ENCODE results near the gene CDH9.
"Not testable (repeated sequence)": the region's sequence is repeated elsewhere in the genome, so short reads cannot be mapped to it uniquely, and the experiment has no call there.

DNA sequence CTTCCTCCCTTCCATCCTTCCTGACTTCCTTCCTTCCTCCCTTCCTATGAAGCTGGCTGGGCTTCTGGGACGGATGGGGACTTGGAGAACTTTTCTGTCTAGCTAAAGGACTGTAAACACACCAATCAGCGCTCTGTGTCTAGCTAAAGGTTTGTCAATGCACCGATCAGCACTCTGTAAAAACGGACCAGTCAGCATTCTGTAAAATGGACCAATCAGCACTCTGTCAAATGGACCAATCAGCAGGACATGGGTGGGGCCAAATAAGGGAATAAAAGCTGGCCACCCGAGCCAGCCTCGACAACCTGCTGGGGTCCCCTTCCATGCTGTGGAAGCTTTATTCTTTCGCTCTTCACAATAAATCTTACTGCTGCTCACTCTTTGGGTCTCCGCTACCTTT lies 185.9 kb downstream of the CDH9 start:
- TF ChIP-seq, protein P1, sequence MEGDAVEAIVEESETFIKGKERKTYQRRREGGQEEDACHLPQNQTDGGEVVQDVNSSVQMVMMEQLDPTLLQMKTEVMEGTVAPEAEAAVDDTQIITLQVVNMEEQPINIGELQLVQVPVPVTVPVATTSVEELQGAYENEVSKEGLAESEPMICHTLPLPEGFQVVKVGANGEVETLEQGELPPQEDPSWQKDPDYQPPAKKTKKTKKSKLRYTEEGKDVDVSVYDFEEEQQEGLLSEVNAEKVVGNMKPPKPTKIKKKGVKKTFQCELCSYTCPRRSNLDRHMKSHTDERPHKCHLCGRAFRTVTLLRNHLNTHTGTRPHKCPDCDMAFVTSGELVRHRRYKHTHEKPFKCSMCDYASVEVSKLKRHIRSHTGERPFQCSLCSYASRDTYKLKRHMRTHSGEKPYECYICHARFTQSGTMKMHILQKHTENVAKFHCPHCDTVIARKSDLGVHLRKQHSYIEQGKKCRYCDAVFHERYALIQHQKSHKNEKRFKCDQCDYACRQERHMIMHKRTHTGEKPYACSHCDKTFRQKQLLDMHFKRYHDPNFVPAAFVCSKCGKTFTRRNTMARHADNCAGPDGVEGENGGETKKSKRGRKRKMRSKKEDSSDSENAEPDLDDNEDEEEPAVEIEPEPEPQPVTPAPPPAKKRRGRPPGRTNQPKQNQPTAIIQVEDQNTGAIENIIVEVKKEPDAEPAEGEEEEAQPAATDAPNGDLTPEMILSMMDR (IDR thresholded peaks at IDR 0.05), result not testable (repeated sequence)
- TF ChIP-seq POLR2A (IDR thresholded peaks at IDR 0.05), result not testable (repeated sequence)

Data from uterus (tissue), 2 donors.